IPS-18a (cell line): ENCODE measurements around the gene FLT4.
A peak's percentile ranks its signal among the peaks of the same experiment; 100 is the strongest.
"Not testable (repeated sequence)": the region's sequence is repeated elsewhere in the genome, so short reads cannot be mapped to it uniquely, and the experiment has no call there.

ENCODE experiments used
- H3K27ac ChIP-seq: one replicate; pipeline ENCODE4 v1.5.1; 2013; ENCODE audit warnings: low read length
- H3K27me3 ChIP-seq: one replicate; pipeline ENCODE4 v1.6.1; 2013; ENCODE audit warnings: mild to moderate bottlenecking, low read length; ENCODE audit not compliant: control insufficient read depth, insufficient read depth
- H3K36me3 ChIP-seq: one replicate; pipeline ENCODE4 v1.6.1; 2013; ENCODE audit warnings: low read depth, low read length; ENCODE audit not compliant: control insufficient read depth
- H3K4me1 ChIP-seq: one replicate; pipeline ENCODE4 v1.6.1; 2013; ENCODE audit warnings: low read depth, low read length; ENCODE audit not compliant: control insufficient read depth
- H3K4me3 ChIP-seq: one replicate; pipeline ENCODE4 v1.5.1; 2013; ENCODE audit warnings: low read length
- H3K9ac ChIP-seq: one replicate; pipeline ENCODE4 v1.6.1; 2013; ENCODE audit warnings: mild to moderate bottlenecking, low read length, moderate library complexity
- H3K9me3 ChIP-seq: one replicate; pipeline ENCODE4 v1.6.1; 2013; ENCODE audit warnings: low read depth, low read length; ENCODE audit not compliant: control insufficient read depth

Gene FLT4

DNA sequence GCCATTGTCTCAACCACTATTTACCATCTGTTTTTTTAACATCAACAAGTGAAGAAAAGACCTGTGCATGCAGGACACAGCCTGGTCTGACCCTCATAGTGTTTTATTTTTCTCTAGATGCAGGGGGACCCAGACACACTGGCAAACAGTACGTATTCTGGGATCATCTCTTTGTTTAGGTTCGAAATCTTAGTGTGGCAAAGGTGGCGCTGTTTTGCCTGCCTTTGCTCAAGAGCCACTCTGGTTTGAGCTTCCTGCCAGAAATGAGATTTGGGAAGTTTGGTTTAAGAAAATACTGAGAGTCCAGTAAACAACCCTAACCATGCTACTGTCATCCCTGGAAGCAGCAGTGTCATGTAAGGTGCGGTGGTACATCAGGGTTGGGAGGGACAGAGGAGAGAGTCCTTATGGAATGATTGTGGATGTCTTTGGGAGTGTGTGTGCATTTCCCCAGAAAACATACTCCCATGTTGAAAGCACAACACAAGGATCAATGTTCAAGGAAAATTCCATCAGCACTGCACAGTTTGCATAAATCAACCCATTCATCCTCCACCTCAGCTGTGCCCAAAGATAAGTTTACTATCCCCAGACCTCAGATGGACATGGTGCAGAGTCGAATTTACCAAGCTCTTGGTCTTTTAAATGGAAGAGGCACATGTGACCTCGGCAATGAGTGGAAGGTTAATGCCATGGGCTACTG is 34.0 kb upstream of the FLT4 start:
- no peaks in the 10 kb centered on the region for H3K9me3 ChIP-seq
- no peaks in the 10 kb centered on the region for H3K27me3 ChIP-seq
- no peak overlapping the region for H3K4me3 ChIP-seq
- no peaks in the 10 kb centered on the region for H3K36me3 ChIP-seq
- H3K27ac ChIP-seq, result no peak overlapping the region
- H3K9ac ChIP-seq, result no peak overlapping the region
- H3K4me1 ChIP-seq, result peaks cover 5% of the 10 kb centered on the region

GRCh38 chr5:180682560-180682959 is 33.2 kb upstream of the FLT4 start:
- H3K4me3 ChIP-seq, result no peak overlapping the region
- H3K4me1 ChIP-seq, result peaks cover 2% of the 10 kb centered on the region
- no peak overlapping the region for H3K9ac ChIP-seq
- H3K27ac ChIP-seq, result no peak overlapping the region
- H3K9me3 ChIP-seq, result no peaks in the 10 kb centered on the region
- H3K36me3 ChIP-seq, result no peaks in the 10 kb centered on the region
- no peaks in the 10 kb centered on the region for H3K27me3 ChIP-seq

- not testable (repeated sequence) for H3K27ac ChIP-seq, H3K4me3 ChIP-seq, H3K27me3 ChIP-seq, H3K9me3 ChIP-seq, H3K36me3 ChIP-seq, H3K9ac ChIP-seq, H3K4me1 ChIP-seq
Measured at GRCh38 chr5:180682008-180682407, 32.6 kb upstream of the FLT4 start.

GRCh38 chr5:180678319-180678718 is 28.9 kb upstream of the FLT4 start:
- not testable (repeated sequence) for H3K4me1 ChIP-seq, H3K36me3 ChIP-seq, H3K27ac ChIP-seq, H3K9me3 ChIP-seq, H3K4me3 ChIP-seq, H3K9ac ChIP-seq
- peaks cover 19% of the 10 kb centered on the region for H3K27me3 ChIP-seq

DNA sequence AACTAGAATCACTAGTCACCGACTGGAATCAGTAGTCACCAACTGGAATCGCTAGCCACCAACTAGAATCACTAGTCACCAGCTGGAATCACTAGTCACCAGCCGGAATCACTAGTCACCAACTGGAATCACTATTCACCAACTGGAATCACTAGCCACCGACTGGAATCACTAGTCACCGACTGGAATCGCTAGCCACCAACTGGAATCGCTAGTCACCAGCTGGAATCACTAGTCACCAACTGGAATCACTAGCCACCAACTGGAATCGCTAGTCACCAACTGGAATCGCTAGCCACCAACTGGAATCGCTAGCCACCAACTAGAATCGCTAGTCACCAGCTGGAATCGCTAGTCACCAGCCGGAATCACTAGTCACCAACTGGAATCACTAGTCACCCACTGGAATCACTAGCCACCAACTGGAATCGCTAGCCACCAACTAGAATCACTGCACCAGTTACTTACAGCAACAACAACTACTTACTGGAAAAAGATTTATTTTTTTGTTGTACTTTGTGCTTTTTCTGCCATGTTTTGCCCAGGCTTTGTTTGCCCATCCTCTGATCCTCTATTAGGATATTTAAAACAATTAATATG is 25.7 kb upstream of the FLT4 start:
- Histone ChIP-seq H3K27ac (no peak overlapping the region), H3K36me3 (no peaks in the 10 kb centered on the region), H3K4me1 (no peaks in the 10 kb centered on the region), H3K4me3 (no peak overlapping the region), H3K27me3 (peaks cover 28% of the 10 kb centered on the region), H3K9ac (no peak overlapping the region), H3K9me3 (no peaks in the 10 kb centered on the region)

DNA sequence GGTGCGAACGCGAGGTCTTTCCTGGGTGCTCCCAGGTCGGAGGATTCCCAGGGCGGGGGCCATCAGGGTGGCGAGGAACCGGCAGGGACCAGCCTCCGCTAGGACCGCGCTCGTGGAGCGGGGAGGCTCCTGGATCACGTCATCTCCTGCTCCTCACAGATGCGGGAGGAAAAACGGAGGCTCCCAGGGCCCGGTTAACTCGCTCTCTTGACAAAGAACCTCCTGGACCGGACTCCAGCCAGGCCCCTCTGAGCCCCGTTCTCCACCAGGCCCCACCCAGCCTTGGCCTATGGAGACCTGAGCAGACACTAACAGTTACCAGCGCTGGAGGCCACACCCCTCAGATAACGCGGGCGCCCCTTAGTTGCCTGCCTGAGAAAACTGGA is 24.7 kb upstream of the FLT4 start:
- not testable (repeated sequence) for H3K9ac ChIP-seq

DNA sequence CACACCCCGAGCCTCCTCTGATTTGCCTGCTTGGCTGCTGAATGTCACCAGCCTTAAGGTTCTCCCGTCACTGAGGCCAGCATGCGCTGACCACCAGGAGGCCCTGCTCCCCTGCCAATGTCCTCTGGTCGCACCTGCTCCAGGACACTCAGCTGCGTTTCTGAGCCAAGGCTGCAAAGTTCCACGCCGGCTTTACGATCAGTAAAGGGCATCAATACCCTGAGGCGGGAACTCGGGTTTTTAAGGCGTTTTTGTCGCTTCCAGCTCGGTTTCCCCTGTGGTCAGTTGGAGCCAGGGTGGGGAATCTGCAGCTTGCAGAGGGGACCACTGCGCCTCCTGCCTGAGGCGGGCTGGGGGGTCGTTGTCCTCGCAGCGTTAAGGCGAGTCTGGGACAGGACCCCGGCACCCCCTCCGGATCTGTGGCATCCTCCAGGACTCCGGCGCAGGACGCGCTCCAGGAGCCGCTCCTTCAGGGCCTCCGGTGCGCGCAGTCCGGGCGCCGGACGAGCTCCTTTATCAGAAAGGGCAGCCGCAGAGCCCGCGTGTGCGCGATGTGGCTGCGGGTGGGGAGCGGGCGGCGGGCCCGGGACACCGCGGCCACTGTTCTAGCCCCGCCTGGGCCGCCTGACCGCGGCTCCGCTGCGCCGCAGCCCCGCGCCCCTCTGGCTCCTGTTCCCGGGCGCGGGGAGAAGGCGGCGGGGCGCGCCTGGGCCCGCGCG is 24.1 kb upstream of the FLT4 start:
- Histone ChIP-seq H3K36me3 (no peaks in the 10 kb centered on the region), H3K27ac (no peak overlapping the region), H3K27me3 (peaks cover 28% of the 10 kb centered on the region), H3K9me3 (no peaks in the 10 kb centered on the region), H3K9ac (no peak overlapping the region), H3K4me1 (no peaks in the 10 kb centered on the region), H3K4me3 (peak overlapping the region; percentile 42)

More for the DNA sequence above, 24.7 kb upstream of the FLT4 start:
- not testable (repeated sequence) for H3K27ac ChIP-seq, H3K36me3 ChIP-seq, H3K9me3 ChIP-seq, H3K4me1 ChIP-seq
- Histone ChIP-seq H3K4me3 (peak overlapping the region; percentile 42), H3K27me3 (peaks cover 28% of the 10 kb centered on the region)

DNA sequence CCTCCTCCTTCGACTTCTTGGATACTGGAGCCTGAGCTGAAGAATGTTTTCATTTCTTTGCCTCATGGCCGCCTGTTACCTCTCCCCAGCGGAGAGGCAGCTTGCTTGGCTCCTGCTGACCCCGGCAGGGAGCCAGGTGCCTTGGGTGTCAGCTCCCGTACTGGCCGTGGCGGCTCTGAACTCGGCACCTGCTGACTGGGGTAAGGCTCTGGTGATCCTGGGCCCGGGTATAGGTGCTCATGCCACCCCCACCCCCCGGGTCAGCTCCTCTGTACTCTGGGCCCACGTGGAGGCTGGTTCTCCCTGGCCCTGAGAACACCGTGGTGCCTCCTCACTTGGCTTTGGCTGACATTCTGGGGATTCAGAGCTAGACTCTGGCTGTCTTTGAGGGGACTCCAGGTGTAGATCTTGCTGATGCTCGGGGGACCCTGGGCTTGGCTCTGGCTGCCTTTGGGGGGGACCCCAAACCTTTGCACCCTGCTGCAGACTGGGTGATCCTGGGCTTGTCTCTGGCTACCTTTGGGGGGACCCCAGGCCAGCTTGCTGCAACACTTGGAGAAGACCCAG is 22.6 kb upstream of the FLT4 start:
- not testable (repeated sequence) for H3K4me1 ChIP-seq, H3K36me3 ChIP-seq, H3K9ac ChIP-seq, H3K4me3 ChIP-seq, H3K27ac ChIP-seq, H3K9me3 ChIP-seq
- H3K27me3 ChIP-seq, result peaks cover 28% of the 10 kb centered on the region

DNA sequence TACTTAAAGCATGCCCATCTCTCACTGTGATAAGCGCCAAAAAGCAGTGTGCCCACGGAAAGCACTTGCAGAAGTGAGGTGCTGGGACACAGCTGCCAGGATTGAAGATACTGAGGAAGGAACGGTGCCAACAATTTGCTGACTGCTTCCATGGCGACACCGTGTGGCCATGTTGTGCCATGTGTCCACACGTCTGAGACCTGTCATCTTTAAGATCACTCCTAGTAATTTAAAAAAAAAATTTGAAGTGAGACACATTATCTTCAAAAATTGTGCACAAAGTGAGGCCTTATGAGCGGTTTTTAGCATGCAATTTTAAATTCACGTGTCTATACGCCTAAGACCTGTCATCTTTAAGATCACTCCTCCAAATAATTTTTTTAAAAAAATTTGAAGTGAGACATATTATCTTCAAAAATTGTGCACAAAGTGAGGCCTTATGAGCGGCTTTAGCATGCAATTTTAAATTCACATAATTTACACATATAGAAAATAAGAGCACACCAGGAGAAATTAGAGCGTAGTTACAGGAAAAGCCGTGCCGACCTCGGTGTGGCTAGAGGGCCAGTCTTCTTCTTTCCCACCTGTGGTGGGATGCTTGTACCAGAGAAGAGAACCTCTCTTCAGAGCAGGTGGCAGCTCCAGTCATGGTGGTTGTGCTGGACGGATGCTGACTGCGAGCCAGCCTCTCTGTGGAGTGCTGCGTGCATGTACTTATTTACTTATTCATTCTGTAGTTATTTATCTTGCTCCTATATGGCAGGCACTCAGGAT is 21.4 kb upstream of the FLT4 start:
- Histone ChIP-seq H3K4me1 (no peaks in the 10 kb centered on the region), H3K27me3 (peaks cover 28% of the 10 kb centered on the region), H3K9ac (no peak overlapping the region), H3K4me3 (no peak overlapping the region), H3K27ac (no peak overlapping the region), H3K36me3 (no peaks in the 10 kb centered on the region), H3K9me3 (no peaks in the 10 kb centered on the region)

- H3K9me3 ChIP-seq, result no peaks in the 10 kb centered on the region
- H3K9ac ChIP-seq, result no peak overlapping the region
- H3K27ac ChIP-seq, result no peak overlapping the region
- H3K27me3 ChIP-seq, result peaks cover 27% of the 10 kb centered on the region
- H3K4me3 ChIP-seq, result no peak overlapping the region
- no peaks in the 10 kb centered on the region for H3K36me3 ChIP-seq
- H3K4me1 ChIP-seq, result no peaks in the 10 kb centered on the region
Measured at GRCh38 chr5:180670157-180670556, 20.8 kb upstream of the FLT4 start.

DNA sequence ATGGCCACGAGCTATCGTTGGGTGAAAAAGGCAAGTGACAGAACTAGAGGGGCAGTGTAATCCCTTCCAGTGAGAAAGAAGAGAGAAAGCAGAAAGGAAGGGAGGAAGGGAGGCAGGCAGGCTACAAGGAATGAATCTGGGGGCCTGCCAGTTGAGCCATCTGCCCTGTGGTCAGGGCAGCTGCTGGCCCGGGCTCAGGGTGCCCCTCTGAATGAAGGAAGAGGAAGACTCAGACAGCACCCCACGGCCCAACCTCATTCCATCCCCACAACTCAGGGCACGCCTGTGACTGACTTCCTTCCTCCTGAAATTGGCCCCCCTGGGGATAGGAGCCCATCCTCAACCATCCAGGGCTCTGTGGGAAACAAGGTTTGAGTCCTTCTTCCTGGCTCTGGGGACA is 20.3 kb upstream of the FLT4 start:
- H3K27ac ChIP-seq, result no peak overlapping the region
- H3K9ac ChIP-seq, result no peak overlapping the region
- no peaks in the 10 kb centered on the region for H3K4me1 ChIP-seq
- H3K27me3 ChIP-seq, result peaks cover 22% of the 10 kb centered on the region
- H3K4me3 ChIP-seq, result no peak overlapping the region
- no peaks in the 10 kb centered on the region for H3K36me3 ChIP-seq
- H3K9me3 ChIP-seq, result no peaks in the 10 kb centered on the region
